Ammon's horn (tissue), 1 donor: ENCODE measurements around the gene KAZN.

Source experiments
- DNase-seq: peaks from one replicate; pipeline ENCODE4 v3.0.0-alpha.2; 2016; ENCODE audit warnings: low spot score

The KAZN gene

GRCh38 chr1:14677292-14677971 is 78.9 kb downstream of the KAZN start:
- no peak for DNase-seq

DNA sequence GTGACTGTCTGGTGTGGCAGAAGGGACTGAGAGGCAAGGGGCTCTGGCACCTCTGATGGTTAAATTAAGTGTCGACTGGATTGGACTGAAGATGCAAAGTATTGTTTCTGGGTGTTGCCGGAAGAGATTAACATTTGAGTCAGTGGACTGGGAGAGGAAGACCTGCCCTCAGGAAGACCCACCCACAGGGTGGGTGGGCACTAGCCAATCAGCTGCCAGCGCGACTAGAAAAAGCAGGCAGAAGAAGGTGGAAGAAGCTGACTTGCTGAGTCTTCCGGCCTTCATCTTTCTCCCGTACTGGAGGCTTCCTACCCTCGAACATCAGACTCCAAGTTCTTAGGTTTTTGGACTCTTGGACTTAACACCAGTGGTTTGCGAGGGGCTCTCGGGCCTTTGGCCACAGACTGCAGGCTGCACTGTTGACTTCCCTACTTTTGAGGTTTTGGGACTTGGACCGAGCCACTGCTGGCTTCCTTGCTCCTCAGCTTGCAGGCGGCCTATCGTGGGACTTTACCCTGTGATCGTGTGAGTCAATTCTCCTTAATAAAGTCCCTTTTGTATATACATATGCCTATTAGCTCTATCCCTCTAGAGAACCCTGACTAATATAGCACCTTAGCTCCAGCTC is 79.6 kb downstream of the KAZN start:
- DNase-seq = no peak

GRCh38 chr1:14679027-14679688 is 80.7 kb downstream of the KAZN start:
- no peak for DNase-seq

DNA sequence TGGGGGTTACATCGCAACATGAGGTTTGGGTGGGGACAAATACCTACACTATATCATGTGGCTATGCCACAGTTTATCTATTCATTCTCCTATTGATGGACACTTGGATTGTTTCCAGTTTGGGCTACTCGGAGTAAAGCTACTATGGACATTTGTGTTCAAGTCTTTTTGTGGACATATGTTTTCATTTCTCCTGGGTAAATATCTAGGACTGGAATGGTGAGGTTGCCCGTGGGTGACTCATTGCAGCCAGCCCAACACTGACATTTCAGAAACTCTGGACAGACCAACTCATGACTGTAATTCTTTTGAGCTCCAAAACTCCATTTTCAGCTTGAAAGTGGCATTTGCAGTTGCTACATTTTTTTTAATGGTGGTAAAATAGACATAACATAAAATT is 82.7 kb downstream of the KAZN start:
- no peak for DNase-seq

- no peak for DNase-seq
Measured at GRCh38 chr1:14682941-14683621, 84.6 kb downstream of the KAZN start.

DNA sequence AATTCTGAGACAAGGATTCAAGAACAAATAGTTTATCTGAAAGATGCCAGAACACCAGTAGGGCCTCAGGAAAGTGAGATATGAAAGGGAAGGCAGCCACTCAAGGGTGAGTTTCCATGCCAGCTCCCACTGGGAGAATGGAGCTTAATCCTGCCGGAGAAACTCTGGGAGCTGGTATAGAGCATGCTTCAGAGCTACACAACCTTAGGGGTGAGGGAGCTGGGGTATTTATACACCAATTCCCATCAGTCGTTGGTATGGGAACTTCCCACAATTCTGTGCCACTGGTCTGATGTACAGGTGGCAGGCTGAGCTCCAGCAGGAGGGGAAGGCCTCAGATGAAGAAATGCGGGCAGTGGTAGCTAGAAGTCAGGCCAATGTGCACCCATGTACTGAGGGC is 86.6 kb downstream of the KAZN start:
- DNase-seq = no peak

DNA sequence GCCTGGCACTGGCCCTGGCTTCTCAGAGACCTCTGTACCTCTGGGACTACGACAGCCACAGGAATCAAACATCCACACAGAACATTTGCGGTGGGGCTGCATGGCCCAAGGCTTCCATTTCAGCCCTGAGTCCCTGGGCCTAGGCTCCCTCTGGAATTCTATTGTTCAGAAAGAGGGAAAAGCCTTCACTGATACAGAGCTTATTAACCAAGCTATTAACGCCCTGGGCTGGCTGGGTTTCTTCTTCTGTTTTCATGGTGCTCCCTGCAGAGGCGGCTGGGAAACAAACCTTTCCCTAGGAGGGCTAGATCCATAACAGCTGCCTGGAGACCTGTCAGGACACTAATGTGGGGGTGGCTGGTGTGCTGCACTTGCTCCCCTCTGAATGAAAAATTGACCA is 88.2 kb downstream of the KAZN start:
- DNase-seq = no peak

DNA sequence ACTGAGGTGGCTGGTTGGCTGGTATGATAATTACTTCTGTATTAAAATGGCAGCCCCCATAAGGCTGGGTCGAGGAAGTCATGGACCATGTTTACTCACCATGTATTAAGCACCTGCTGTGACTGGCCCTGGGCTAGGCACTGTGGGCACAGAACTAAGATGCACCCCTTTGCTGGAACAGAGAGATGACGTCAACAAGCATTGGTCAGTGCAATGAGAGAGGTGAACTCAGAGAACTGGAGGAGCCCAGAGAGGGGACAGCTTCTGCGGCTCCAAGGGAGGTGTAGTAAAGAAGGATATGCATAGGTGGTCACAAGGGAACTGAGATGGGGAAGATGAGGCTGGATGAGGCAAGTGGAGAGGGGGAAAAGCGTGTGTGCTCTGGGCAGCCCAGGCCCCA is 88.7 kb downstream of the KAZN start:
- no peak for DNase-seq

- DNase-seq = peak; percentile 23
Measured at GRCh38 chr1:14689996-14690615, 91.6 kb downstream of the KAZN start.

DNA sequence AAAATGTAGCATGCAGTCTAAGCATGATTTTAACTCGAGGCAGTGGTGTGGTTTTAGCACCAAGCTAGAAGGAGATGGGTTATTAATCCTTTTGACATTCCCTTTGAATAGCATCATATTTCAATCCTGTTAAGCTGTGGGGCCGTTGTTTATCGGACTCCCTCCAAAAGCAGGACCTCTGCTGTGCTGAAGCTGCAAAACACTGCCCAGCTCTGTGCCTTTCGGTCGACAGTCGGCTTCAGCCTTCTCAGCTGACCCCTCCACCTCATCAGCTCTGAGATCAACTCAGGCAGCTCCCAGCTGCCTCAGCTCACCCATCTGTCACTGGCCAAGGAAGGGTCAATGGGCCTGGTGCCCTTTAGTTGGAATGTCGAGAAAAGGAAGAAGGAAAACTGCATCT is 95.5 kb downstream of the KAZN start:
- no peak for DNase-seq

- no peak for DNase-seq
Measured at GRCh38 chr1:14694589-14694988, 96.1 kb downstream of the KAZN start.

DNA sequence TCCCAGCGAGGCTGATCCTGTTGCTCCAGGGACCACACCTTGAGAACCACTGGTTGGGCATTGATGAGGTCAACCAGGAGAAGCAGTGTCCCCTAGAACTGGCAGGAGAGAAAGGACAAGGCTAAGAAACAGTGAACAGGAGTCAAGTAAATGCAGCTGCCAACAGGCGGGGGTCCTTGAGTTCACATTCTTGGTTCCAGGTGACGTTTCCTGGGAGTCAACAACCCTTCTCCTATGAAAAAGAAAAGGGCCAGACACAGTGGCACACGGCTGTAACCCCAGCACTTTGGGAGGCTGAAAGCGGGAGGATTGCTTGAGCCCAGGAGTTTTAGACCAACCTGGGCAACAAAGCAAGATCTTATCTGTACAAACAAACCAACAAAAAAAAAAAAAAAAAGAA is 98.3 kb downstream of the KAZN start:
- DNase-seq = no peak

DNA sequence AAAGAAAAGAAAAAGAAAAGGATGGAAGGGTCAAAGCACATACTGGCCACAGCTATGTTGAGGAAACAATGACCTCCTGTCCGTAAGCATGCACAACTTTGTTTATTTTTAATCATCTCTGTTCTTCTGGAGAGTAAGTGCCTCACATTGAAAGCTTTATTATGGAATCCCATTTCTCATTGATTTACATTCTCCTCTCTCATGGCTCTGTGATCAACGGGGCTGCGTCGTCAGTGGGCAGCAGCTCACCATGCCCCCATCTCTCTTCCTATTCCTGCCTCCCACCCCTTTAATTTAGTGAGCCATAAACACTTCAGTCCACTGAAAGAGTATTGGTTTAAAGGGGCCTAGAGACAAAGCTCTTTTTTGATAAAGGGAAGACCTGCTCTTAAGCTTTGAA is 98.9 kb downstream of the KAZN start:
- DNase-seq = no peak

DNA sequence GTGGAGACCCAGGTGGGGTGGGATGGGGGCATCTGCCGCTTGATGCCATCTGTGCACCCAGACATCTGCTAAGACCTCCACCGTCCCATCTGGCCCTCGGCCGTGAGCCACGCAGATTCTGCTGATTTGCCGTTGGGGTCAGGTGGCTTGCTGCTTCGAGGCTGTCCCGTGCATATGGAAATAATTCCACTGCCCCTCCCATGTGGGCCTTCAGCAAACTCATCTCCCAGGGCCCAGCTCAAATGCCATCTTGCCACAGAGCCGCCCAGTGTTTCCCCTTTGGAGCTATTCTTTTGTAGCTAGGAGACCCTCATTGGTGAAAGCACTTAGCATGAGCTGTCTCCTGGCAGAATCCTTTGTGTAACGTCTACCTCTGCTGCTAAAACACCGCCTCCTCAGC is 99.8 kb downstream of the KAZN start:
- DNase-seq = peak; percentile 27

GRCh38 chr1:14699620-14700019 is 101.1 kb downstream of the KAZN start:
- DNase-seq = no peak

GRCh38 chr1:14704846-14705245 is 106.4 kb downstream of the KAZN start:
- no peak for DNase-seq

DNA sequence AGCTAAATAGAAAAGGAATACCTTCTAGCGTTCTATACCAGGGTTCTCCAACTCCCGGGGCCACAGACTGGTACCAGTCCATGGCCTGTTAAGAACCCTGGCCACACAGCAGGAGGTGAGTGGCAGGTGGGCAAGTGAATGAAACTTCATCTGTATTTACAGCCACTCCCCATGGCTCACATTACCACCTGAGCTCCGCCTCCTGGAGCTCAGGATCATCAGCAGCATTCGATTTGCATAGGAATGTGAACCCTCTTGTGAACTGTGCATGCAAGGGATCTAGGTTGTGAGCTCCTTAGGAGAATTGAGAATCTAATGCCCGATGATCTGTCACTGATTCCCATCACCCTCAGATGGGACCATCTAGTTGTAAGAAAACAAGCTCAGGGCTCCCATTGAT is 107.3 kb downstream of the KAZN start:
- DNase-seq = no peak

GRCh38 chr1:14706631-14707030 is 108.1 kb downstream of the KAZN start:
- DNase-seq = no peak

GRCh38 chr1:14707531-14708445 is 109.3 kb downstream of the KAZN start:
- DNase-seq = no peak

DNA sequence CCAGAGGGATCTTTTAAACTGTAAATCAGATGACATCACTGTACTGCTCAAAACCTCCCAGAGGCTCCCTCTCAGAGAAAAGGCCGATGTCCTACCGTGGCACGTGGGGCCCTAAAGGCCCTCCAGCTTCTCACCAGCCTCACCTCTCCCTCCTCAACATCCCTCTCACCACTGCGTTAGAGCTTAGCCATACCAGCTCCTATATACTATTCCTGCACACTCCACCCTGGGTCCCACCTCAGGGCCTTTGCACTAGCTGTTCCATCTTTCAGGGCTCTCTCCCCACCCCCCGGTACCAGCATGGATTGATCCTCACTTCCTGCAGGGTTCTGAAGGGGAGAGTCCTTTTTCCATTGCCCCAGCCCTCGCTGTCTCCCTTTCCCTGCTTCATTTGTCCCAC is 111.8 kb downstream of the KAZN start:
- no peak for DNase-seq

DNA sequence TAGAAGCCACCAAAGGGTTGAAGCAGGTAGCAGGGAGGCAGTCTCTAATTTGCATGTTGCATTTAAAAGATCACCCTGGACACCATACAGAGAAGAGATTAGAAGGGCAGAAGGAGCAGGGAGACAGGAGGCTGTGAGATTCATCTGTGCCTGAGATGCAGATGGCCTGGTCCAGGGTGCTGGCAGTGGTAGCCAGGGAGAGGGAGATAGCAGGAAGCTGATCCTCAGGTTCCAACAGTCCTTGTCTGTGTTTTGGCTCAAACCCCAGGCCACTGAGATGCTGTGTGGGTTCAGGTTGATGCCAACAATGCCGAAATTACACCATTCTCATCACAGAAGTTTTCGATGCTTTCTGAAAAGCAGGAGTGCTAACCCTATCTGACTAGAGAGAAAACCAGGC is 113.7 kb downstream of the KAZN start:
- DNase-seq = no peak
